GM18519 (cell line): ENCODE measurements around the gene PRMT6.
"Not testable (repeated sequence)": the region's sequence is repeated elsewhere in the genome, so short reads cannot be mapped to it uniquely, and the experiment has no call there.

ENCODE experiments used
- ATAC-seq: cut with Tn5 transposase; IDR thresholded peaks from one replicate; pipeline ENCODE4 v1.9.1; 2021; ENCODE audit warnings: mild to moderate bottlenecking, moderate library complexity; ENCODE audit not compliant: unreplicated experiment, low FRiP score

Gene PRMT6

GRCh38 chr1:107091418-107091817 lies 34.9 kb downstream of the PRMT6 start:
- no peak for ATAC-seq

- ATAC-seq = not testable (repeated sequence)
These were observed 36.9 kb downstream of the PRMT6 start for GRCh38 chr1:107093395-107093794.

DNA sequence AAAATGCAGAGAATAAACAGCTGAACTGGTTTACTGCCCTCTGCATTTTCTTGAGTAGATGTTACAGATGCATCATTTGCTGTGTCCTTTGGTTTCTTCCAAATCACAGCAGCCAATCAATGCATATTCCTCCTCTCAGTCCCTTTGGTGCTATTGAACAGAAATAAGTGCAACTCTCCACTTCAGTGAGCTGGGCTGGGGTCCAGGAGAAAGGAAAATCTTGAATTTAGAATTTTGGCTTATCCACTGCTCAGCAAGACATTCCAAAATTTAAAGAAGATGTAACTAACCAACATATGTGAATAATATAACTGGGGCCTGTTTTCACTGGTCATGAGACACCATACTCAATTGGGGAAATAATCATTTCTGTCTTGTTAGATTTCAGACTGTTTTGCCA lies 39.2 kb downstream of the PRMT6 start:
- no peak for ATAC-seq

- ATAC-seq = no peak
These were observed 40.2 kb downstream of the PRMT6 start for GRCh38 chr1:107096690-107097089.

DNA sequence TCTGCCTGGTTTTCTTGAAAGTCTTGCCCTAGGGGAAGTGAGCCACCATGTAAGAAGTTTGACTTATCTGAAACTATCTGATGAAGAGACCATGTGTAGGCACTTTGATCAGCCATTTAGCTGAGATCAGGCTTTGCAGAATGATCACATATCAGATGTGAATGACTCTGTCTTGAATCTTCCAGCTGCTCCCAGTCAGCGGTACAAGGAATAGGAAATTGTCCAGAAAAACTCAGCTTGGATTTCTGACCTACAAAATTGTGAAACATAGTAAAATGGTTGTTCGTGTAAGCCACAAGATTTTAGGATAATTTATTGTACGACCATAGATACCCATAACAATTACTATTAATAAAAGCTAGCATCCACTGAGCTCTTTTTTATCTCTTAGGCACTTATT lies 42.5 kb downstream of the PRMT6 start:
- no peak for ATAC-seq

GRCh38 chr1:107100331-107100984 lies 44.0 kb downstream of the PRMT6 start:
- no peak for ATAC-seq

- no peak for ATAC-seq
These were observed 49.4 kb downstream of the PRMT6 start for GRCh38 chr1:107105914-107106313.
